Smooth muscle cell (in vitro differentiated cells): ENCODE results near the gene RALGAPB. TPM values are rescaled to one million over a fixed set of nuclear protein-coding genes. Genes with fewer than 3 reads are reported as not detected.
A peak's percentile ranks its signal among the peaks of the same experiment; 100 is the strongest.

Experiments used
- DNase-seq: peaks from one replicate; lab custom pipeline; 2025; ENCODE audit not compliant: unreplicated experiment; lab: John Stamatoyannopoulos, UW
- H2AFZ ChIP-seq: fragments of 200-600 bp; sonication (generic); 2 replicates; pipeline ENCODE4 v1.6.0; 2016; ENCODE audit warnings: antibody characterized with exemption, low read depth, mild to moderate bottlenecking
- H3F3A ChIP-seq: fragments of 200-600 bp; sonication (generic); 2 replicates; pipeline ENCODE4 v1.6.0; 2017; ENCODE audit warnings: antibody characterized with exemption, low read depth
- H3K27ac ChIP-seq: fragments of 200-600 bp; sonication (generic); 2 replicates; pipeline ENCODE4 v1.5.1; 2016; ENCODE audit warnings: low read depth, mild to moderate bottlenecking
- H3K27me3 ChIP-seq: fragments of 200-600 bp; sonication (generic); 2 replicates; pipeline ENCODE4 v1.6.1; 2016; ENCODE audit warnings: low read depth, mild to moderate bottlenecking
- H3K36me3 ChIP-seq: fragments of 200-600 bp; sonication (generic); 2 replicates; pipeline ENCODE4 v1.5.1; 2016; ENCODE audit warnings: low read depth
- H3K4me1 ChIP-seq: fragments of 200-600 bp; sonication (generic); 2 replicates; pipeline ENCODE4 v1.5.1; 2016; ENCODE audit warnings: low read depth
- H3K4me2 ChIP-seq: fragments of 200-600 bp; sonication (generic); 2 replicates; pipeline ENCODE4 v1.6.0; 2016; ENCODE audit warnings: mild to moderate bottlenecking
- H3K4me3 ChIP-seq: fragments of 200-600 bp; sonication (generic); 2 replicates; pipeline ENCODE4 v1.5.1; 2016; ENCODE audit warnings: mild to moderate bottlenecking
- H3K79me2 ChIP-seq: fragments of 200-600 bp; sonication (generic); 2 replicates; pipeline ENCODE4 v1.6.0; 2016; ENCODE audit warnings: low read depth, mild to moderate bottlenecking
- H3K9ac ChIP-seq: fragments of 200-600 bp; sonication (generic); 2 replicates; pipeline ENCODE4 v1.6.0; 2016; ENCODE audit warnings: low read depth
- H3K9me3 ChIP-seq: fragments of 200-600 bp; sonication (generic); replicated peaks from 2 replicates; pipeline ENCODE4 v1.5.1; 2016; ENCODE audit warnings: low read depth
- H4K20me1 ChIP-seq: fragments of 200-600 bp; sonication (generic); 2 replicates; pipeline ENCODE4 v1.6.0; 2016; ENCODE audit warnings: low read depth
- WGBS: methylation state at CpG from one replicate; pipeline ENCODE4 v1.1.7; 2016; ENCODE audit warnings: low lambda C conversion rate; 5-methylcytosine and 5-hydroxymethylcytosine counted together
- polyA plus RNA-seq: library from polyadenylated mRNA; unstranded; fragments of >200 nt; fragmentation: Nextera tagmentation; extraction: Ambion mirVana; gene quantifications from 2 replicates; pipeline ENCODE4 v1.2.1, GENCODE V29; 2016
- total RNA-seq: library from RNA; depleted of rRNA; stranded (reverse); fragments of >200 nt; gene quantifications from 2 replicates; pipeline ENCODE4 v1.2.3, GENCODE V29; 2014
- TF ChIP-seq, protein P1 (sequence below): fragments of 200-600 bp; sonication (generic); IDR thresholded peaks from 2 replicates; pipeline ENCODE4 v1.5.1; 2017; ENCODE audit warnings: borderline replicate concordance, mild to moderate bottlenecking, antibody characterized with exemption; ENCODE audit not compliant: insufficient read depth, poor library complexity, severe bottlenecking

Gene RALGAPB
- total and polyA plus RNA-seq, 2 experiments from 2014 or later, result 8.9 to 43.2 TPM

DNA sequence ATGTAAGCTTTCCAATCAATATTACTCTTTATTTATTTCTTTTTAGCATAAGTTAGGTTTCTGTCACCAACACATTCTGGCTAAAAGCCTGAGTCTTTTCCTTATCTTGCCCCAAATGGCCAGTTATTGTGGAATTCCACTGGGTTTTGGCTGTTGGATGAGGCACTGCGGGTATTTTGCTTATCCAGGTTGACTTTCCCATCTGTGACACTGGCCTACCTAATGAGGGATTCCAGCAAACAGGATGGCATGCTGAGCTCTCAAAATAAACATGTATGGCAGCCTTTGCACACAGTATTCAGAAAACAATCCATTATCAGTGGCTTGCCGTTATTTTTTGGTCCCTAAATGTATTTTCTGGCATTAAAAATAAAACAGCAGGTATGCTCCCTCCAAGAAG, 6.5 kb upstream of the RALGAPB start:
- no peak overlapping the region for H3K9ac ChIP-seq
- TF ChIP-seq, protein P1, sequence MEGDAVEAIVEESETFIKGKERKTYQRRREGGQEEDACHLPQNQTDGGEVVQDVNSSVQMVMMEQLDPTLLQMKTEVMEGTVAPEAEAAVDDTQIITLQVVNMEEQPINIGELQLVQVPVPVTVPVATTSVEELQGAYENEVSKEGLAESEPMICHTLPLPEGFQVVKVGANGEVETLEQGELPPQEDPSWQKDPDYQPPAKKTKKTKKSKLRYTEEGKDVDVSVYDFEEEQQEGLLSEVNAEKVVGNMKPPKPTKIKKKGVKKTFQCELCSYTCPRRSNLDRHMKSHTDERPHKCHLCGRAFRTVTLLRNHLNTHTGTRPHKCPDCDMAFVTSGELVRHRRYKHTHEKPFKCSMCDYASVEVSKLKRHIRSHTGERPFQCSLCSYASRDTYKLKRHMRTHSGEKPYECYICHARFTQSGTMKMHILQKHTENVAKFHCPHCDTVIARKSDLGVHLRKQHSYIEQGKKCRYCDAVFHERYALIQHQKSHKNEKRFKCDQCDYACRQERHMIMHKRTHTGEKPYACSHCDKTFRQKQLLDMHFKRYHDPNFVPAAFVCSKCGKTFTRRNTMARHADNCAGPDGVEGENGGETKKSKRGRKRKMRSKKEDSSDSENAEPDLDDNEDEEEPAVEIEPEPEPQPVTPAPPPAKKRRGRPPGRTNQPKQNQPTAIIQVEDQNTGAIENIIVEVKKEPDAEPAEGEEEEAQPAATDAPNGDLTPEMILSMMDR, result no peak
- H3F3A ChIP-seq, result no peaks in the 10 kb centered on the region
- H3K4me1 ChIP-seq, result no peaks in the 10 kb centered on the region
- no peaks in the 10 kb centered on the region for H3K36me3 ChIP-seq
- no peak overlapping the region for H3K4me3 ChIP-seq
- H3K27ac ChIP-seq, result no peak overlapping the region
- no peak overlapping the region for H3K4me2 ChIP-seq
- H4K20me1 ChIP-seq, result no peaks in the 10 kb centered on the region
- H3K79me2 ChIP-seq, result no peaks in the 10 kb centered on the region
- no peak overlapping the region for H2AFZ ChIP-seq
- WGBS, result 95% methylated on average over 2 of the region's 2 CpGs
- no peaks in the 10 kb centered on the region for H3K27me3 ChIP-seq
- no peak for DNase-seq
- no peaks in the 10 kb centered on the region for H3K9me3 ChIP-seq

DNA sequence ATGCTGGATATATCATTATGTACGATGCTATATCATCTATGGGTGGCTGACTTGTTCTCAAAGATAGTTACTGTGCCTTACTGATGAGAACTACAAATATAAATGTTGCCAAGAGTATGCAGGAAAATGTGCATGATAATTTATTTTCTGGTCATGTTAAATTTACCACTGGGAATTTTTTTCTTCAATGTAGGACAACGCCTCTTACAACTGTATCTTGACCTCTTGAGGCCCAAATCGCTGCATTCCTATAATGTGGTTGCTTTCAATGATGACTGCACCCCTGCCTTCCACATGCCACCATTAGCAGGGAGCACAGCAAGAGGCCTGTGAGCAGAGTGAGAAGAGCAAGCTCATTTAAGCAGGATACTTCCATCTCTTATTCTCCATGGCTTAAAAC, 5.7 kb upstream of the RALGAPB start:
- peaks cover 1% of the 10 kb centered on the region for H3F3A ChIP-seq
- peaks cover 2% of the 10 kb centered on the region for H3K4me1 ChIP-seq
- TF ChIP-seq, protein P1, result no peak
- DNase-seq, result no peak
- WGBS, result 85% methylated on average over 3 of the region's 3 CpGs
- H3K4me3 ChIP-seq, result no peak overlapping the region
- H3K36me3 ChIP-seq, result no peaks in the 10 kb centered on the region
- H4K20me1 ChIP-seq, result no peaks in the 10 kb centered on the region
- H3K9ac ChIP-seq, result no peak overlapping the region
- H3K27ac ChIP-seq, result no peak overlapping the region
- H2AFZ ChIP-seq, result no peak overlapping the region
- no peaks in the 10 kb centered on the region for H3K9me3 ChIP-seq
- H3K4me2 ChIP-seq, result no peak overlapping the region
- no peaks in the 10 kb centered on the region for H3K79me2 ChIP-seq
- no peaks in the 10 kb centered on the region for H3K27me3 ChIP-seq

DNA sequence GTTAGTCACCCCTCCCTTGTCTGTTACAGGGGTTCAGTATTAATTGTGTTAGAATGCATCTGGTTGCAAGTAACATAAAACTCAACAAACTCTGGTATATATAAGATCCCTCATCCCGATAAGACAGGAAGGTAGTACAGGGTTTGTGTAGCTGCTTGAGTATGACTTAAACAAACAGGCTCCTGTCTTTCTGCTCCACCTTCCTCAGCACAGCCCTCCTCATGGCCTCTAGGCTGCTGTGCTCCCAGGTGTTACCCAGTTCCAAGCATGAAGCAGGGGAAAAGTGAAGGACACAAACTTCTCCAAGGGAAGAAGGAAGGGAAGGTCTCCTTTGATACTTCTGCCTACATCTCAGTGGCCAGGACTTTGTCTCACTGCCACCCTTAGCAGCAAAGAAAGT, 1.4 kb upstream of the RALGAPB start:
- Histone ChIP-seq H3K9me3 (no peaks in the 10 kb centered on the region), H3K4me1 (peaks cover 12% of the 10 kb centered on the region), H3K79me2 (peaks cover 34% of the 10 kb centered on the region), H3K4me2 (no peak overlapping the region), H4K20me1 (peaks cover 30% of the 10 kb centered on the region), H3F3A (peaks cover 5% of the 10 kb centered on the region), H3K27me3 (no peaks in the 10 kb centered on the region), H3K4me3 (no peak overlapping the region), H3K27ac (no peak overlapping the region), H3K36me3 (no peaks in the 10 kb centered on the region), H3K9ac (no peak overlapping the region), H2AFZ (no peak overlapping the region)
- TF ChIP-seq, protein P1, result no peak
- no peak for DNase-seq
- 100% methylated on average over 1 of the region's 1 CpG for WGBS

DNA sequence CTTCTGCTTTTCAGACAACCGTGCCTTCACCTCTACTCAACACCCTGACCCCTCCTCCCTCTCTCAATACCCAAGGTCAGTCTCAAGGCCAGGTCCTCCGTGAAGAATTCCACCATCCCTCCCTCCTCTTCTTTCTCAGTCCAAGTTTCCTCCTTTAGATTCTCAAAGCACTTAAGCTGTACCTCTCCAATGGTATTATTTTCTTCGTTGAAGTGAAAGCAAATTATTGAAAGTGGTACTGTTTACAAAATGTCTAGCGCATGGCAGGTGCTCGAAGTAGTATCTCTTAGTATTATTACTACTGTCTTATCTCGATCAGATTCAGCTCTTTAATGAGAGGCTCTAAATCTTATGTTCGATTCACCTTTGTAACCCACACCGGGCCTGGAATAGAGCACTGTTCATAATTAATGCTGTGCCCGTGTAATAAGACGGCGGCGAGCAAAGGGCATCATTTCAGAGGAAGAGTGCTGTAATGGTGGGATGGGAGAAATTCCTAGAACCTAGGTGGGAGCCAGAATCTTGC, 593 bp upstream of the RALGAPB start:
- peak overlapping the region; percentile 92 for H2AFZ ChIP-seq
- no peak for DNase-seq
- peaks cover 5% of the 10 kb centered on the region for H3F3A ChIP-seq
- peak overlapping the region; percentile 70 for H3K4me3 ChIP-seq
- no peaks in the 10 kb centered on the region for H3K27me3 ChIP-seq
- peak overlapping the region; percentile 83 for H3K4me2 ChIP-seq
- peaks cover 38% of the 10 kb centered on the region for H4K20me1 ChIP-seq
- H3K4me1 ChIP-seq, result peaks cover 12% of the 10 kb centered on the region
- 36% methylated on average over 12 of the region's 12 CpGs for WGBS
- TF ChIP-seq, protein P1, result no peak
- H3K9me3 ChIP-seq, result no peaks in the 10 kb centered on the region
- H3K36me3 ChIP-seq, result no peaks in the 10 kb centered on the region
- H3K79me2 ChIP-seq, result peaks cover 42% of the 10 kb centered on the region
- H3K9ac ChIP-seq, result no peak overlapping the region
- H3K27ac ChIP-seq, result peak overlapping the region; percentile 9
